Left ventricle myocardium inferior (tissue), 1 donor: ENCODE measurements around the gene ASPDH. TPM values are rescaled to one million over a fixed set of nuclear protein-coding genes. Genes with fewer than 3 reads are reported as not detected.
A peak's percentile ranks its signal among the peaks of the same experiment; 100 is the strongest.

ENCODE experiments used
- DNase-seq: peaks from one replicate; pipeline ENCODE4 v3.0.0-alpha.2; 2020
- H3K27ac ChIP-seq: fragments of 200-600 bp; replicated peaks from 2 replicates; pipeline ENCODE4 v1.8.0; 2021
- H3K27me3 ChIP-seq: fragments of 200-600 bp; 2 replicates; pipeline ENCODE4 v1.8.0; 2021; ENCODE audit warnings: low read depth
- H3K36me3 ChIP-seq: fragments of 200-600 bp; 2 replicates; pipeline ENCODE4 v1.8.0; 2021
- H3K4me1 ChIP-seq: fragments of 200-600 bp; 2 replicates; pipeline ENCODE4 v1.8.0; 2021
- H3K4me3 ChIP-seq: fragments of 200-600 bp; 2 replicates; pipeline ENCODE4 v1.8.0; 2021; ENCODE audit warnings: mild to moderate bottlenecking, moderate library complexity
- H3K9me3 ChIP-seq: fragments of 200-600 bp; replicated peaks from 2 replicates; pipeline ENCODE4 v1.8.0; 2021
- CTCF ChIP-seq: fragments of 200-600 bp; IDR thresholded peaks from 2 replicates; pipeline ENCODE4 v1.8.0; 2021; ENCODE audit warnings: antibody characterized with exemption, mild to moderate bottlenecking, borderline replicate concordance
- intact Hi-C: fragments of 100-400 bp; cut with micrococcal nuclease; formaldehyde crosslinking; loops from one replicate; pipeline ENCODE4 v1.11.0; 2022
- total RNA-seq: library from RNA; stranded (reverse); fragmentation: NEBNext Ultra II Directional; extraction: Animal tissue kit (Norgen Biotek cat#: 25700); gene quantifications from one replicate; pipeline ENCODE4 v1.2.1, GENCODE V29; 2021
- donor health status: DM: no; HTN: yes; CAD: no; lungs with severe emphysema.

ASPDH gene
- total RNA-seq, 1 donor from 2014 or later, result not detected

GRCh38 chr19:50558039-50558438 is 44.3 kb upstream of the ASPDH start:
- Histone ChIP-seq H3K27me3 (peaks cover 56% of the 10 kb centered on the region), H3K4me3 (no peak overlapping the region), H3K4me1 (peaks cover 23% of the 10 kb centered on the region), H3K27ac (no peak overlapping the region), H3K9me3 (no peaks in the 10 kb centered on the region), H3K36me3 (no peaks in the 10 kb centered on the region)
- no peak for TF ChIP-seq CTCF
- no peak for DNase-seq
- intact Hi-C loops, result no loop called here

GRCh38 chr19:50557009-50557613 is 43.4 kb upstream of the ASPDH start:
- no peak for TF ChIP-seq CTCF
- H3K4me1 ChIP-seq, result peaks cover 23% of the 10 kb centered on the region
- peak overlapping the region; percentile 36 for H3K27ac ChIP-seq
- peaks cover 61% of the 10 kb centered on the region for H3K27me3 ChIP-seq
- peak overlapping the region; percentile 67 for H3K4me3 ChIP-seq
- intact Hi-C loops, result no loop called here
- no peaks in the 10 kb centered on the region for H3K9me3 ChIP-seq
- no peaks in the 10 kb centered on the region for H3K36me3 ChIP-seq
- no peak for DNase-seq

GRCh38 chr19:50556282-50557008 is 42.7 kb upstream of the ASPDH start:
- Histone ChIP-seq H3K4me3 (peak overlapping the region; percentile 67), H3K4me1 (peaks cover 23% of the 10 kb centered on the region)
- intact Hi-C loops, result no loop called here

GRCh38 chr19:50555450-50556281 is 42.0 kb upstream of the ASPDH start:
- intact Hi-C loops, result no loop called here
- H3K27me3 ChIP-seq, result peaks cover 76% of the 10 kb centered on the region
- H3K27ac ChIP-seq, result peak overlapping the region; percentile 50
- TF ChIP-seq CTCF, result no peak
- no peaks in the 10 kb centered on the region for H3K36me3 ChIP-seq
- peak; percentile 28 for DNase-seq
- peaks cover 19% of the 10 kb centered on the region for H3K4me1 ChIP-seq
- H3K9me3 ChIP-seq, result no peaks in the 10 kb centered on the region
- H3K4me3 ChIP-seq, result peak overlapping the region; percentile 67

More at GRCh38 chr19:50556282-50557008, 42.7 kb upstream of the ASPDH start:
- peak; percentile 81 for TF ChIP-seq CTCF
- Histone ChIP-seq H3K27me3 (peaks cover 68% of the 10 kb centered on the region), H3K27ac (peak overlapping the region; percentile 50), H3K9me3 (no peaks in the 10 kb centered on the region), H3K36me3 (no peaks in the 10 kb centered on the region)
- DNase-seq, result peak; percentile 77

GRCh38 chr19:50555033-50555432 is 41.3 kb upstream of the ASPDH start:
- H3K36me3 ChIP-seq, result no peaks in the 10 kb centered on the region
- no peak overlapping the region for H3K27ac ChIP-seq
- peaks cover 13% of the 10 kb centered on the region for H3K4me1 ChIP-seq
- no peak for DNase-seq
- no peak overlapping the region for H3K4me3 ChIP-seq
- no peaks in the 10 kb centered on the region for H3K9me3 ChIP-seq
- peaks cover 82% of the 10 kb centered on the region for H3K27me3 ChIP-seq
- TF ChIP-seq CTCF, result no peak
- intact Hi-C loops, result no loop called here
